Measurements from ENCODE around the gene ROCK1. TPM values are rescaled to one million over a fixed set of nuclear protein-coding genes. Genes with fewer than 3 reads are reported as not detected.
"Not testable (repeated sequence)": the region's sequence is repeated elsewhere in the genome, so short reads cannot be mapped to it uniquely, and the experiment has no call there.

Gene ROCK1
- 32.8 TPM for total RNA-seq
- long read RNA-seq, full-length matches to known transcripts: 6 of 31 reads
- long read RNA-seq, partial matches to known transcripts: 21 of 31 reads
- long read RNA-seq, other reads (novel, unspliced or antisense): 4 of 31 reads

GRCh38 chr18:21111346-21112139, at the start of gene ROCK1:
Gene ROCK1, minus strand, starts transcription at chr18:21111813. Its CDS starts 903 bp downstream, at chr18:21110910.
- intact Hi-C loops (cut with DNase I): no loop called here
- ATAC-seq: peak; percentile 97
- peak; percentile 99 for DNase-seq (ENCODE audit: missing footprints)

DNA sequence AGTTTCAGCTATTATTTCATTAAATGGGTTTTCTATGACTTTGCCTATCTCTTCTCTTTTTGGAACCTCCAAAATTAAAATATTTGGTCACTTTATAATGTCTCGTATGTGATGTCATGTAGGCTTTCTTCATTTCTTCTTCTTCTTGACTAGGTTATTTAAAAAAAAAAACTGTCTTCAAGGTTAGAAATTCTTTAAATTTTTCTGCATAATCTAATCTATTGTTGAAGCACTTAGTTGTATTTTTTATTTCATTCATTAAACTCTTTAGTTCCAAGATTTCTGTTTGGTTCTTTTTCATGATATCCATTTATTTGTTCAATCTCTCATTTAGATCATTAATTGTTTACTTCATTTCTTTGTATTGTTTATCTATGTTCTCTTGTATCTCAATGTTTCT, 43.8 kb upstream of the ROCK1 start:
- ATAC-seq (no peak), DNase-seq (ENCODE audit: missing footprints) (no peak)
- intact Hi-C loops (cut with DNase I): no loop called here

- DNase-seq (ENCODE audit: missing footprints) (no peak), ATAC-seq (no peak)
- intact Hi-C loops (cut with DNase I): no loop called here
These were observed 34.4 kb upstream of the ROCK1 start for GRCh38 chr18:21146016-21146415.

GRCh38 chr18:21145371-21145770, 33.8 kb upstream of the ROCK1 start:
- no peak for ATAC-seq
- DNase-seq (ENCODE audit: missing footprints): no peak
- intact Hi-C loops (cut with DNase I): no loop called here

GRCh38 chr18:21141668-21142422, 30.2 kb upstream of the ROCK1 start:
- DNase-seq (ENCODE audit: missing footprints): no peak
- intact Hi-C loops (cut with DNase I): no loop called here
- no peak for ATAC-seq

DNA sequence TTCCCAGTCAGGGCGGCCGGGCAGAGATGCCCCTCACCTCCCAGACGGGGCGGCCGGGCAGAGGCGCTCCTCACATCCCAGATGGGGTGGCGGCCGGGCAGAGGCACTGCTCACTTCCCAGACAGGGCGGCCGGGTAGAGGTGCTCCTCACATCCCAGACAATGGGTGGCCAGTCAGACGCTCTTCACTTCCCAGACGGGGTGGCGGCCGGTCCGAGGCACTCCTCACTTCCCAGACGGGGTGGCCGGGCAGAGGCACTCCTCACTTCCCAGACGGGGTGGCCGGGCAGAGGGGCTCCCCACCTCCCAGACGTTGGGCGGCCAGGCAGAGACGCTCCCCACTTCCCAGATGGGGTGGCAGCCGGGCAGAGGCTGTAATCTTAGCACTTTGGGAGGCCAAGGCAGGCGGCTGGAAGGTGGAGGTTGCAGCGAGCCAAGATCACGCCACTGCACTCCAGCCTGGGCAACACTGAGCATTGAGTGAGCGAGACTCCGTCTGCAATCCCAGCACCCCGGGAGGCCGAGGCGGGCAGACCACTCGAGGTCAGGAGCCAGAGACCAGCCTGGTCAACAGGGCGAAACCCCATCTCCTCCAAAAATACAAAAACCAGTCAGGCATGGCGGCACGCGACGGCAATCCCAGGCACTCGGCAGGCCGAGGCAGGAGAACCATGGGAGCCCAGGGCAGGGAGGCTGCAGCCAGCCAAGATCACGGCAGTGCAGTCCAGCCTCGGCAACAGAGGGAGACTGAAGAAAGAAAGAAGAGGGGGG, 26.3 kb upstream of the ROCK1 start:
- DNase-seq (ENCODE audit: missing footprints); intact Hi-C loops (cut with DNase I): not testable (repeated sequence)

GRCh38 chr18:21134895-21135294, 23.3 kb upstream of the ROCK1 start:
- intact Hi-C loops (cut with DNase I): no loop called here
- ATAC-seq (no peak), DNase-seq (ENCODE audit: missing footprints) (no peak)

More for the DNA sequence above, 26.3 kb upstream of the ROCK1 start:
- ATAC-seq: not testable (repeated sequence)

DNA sequence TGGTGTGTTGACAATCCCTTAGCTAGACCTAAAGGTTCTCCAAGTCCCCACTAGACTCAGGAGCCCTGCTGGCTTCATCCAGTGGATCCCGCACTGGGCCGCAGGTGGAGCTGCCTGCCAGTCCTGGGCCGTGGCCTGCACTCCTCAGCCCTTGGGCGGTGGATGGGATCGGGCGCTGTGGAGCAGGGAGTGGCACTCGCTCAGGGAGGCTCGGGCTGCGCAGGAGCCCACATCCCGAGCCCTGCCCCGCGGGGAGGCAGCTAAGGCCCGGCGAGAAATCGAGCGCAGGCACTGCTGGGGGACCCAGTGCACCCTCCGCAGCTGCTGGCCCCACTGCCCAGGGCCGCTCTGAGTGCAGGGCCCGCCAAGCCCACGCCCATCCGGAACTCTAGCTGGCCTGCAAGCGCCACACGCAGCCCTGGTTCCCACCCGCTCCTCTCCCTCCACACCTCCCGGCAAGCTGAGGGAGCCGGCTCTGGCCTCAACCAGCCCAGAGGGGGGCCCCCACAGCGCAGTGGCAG, 20.8 kb upstream of the ROCK1 start:
- ATAC-seq: no peak
- DNase-seq (ENCODE audit: missing footprints): no peak
- intact Hi-C loops (cut with DNase I): no loop called here

GRCh38 chr18:21131698-21132227, 20.1 kb upstream of the ROCK1 start:
- intact Hi-C loops (cut with DNase I): no loop called here
- DNase-seq (ENCODE audit: missing footprints): no peak
- ATAC-seq: no peak

DNA sequence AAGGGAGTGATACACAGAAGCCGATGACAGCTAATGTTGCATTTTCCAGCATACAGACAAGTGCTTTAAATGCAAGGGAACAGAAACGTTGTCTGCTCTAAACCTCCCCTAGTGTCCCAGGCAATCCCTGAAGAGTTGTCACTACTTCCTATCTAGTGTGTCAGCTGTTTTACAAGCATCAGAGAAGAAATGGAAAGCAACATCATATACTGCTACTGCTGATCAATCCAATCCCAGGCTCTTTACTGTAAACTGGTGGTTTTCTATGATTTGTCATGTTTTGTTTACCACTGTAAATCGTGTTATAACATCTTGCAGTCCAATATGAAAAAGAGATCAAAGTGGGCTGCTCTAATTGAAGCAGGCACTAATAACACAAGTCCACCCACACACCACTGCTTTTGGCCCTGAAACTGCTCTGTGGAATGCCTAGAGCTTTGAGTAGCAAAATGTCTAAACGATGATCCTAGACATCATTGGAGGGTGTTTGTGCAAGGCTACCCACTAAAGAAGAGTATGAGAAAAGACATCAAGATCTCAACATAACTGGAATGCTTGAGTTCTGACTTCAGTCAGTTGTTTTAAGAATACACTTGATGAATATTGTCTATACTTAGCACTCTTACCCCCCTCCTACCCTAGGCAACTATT, 18.1 kb upstream of the ROCK1 start:
- DNase-seq (ENCODE audit: missing footprints): no peak
- no peak for ATAC-seq
- intact Hi-C loops (cut with DNase I): no loop called here

GRCh38 chr18:21123290-21123926, 11.8 kb upstream of the ROCK1 start:
- intact Hi-C loops (cut with DNase I): no loop called here
- no peak for ATAC-seq
- DNase-seq (ENCODE audit: missing footprints): no peak

DNA sequence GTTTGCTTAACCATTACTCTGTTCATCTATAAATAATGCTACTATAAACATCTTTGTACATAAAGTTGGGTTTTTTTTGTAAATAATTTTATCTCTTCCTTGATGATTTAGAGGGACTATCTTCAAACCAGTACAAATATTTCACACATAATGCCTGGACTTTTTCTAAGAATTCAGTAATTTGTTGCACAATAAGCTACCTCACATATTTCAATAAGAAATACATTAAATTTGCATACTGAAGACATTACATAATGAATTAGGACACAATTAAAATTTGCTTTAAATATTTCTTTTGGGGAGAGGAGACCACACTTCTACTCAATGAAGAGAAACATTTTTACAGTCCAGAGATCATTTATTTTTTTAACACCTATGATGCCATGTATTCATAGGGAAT, 7.2 kb upstream of the ROCK1 start:
- DNase-seq (ENCODE audit: missing footprints) (no peak), ATAC-seq (no peak)
- intact Hi-C loops (cut with DNase I): no loop called here

- DNase-seq (ENCODE audit: missing footprints) (no peak), ATAC-seq (peak; percentile 82)
- intact Hi-C loops (cut with DNase I): no loop called here
These were observed 6.0 kb upstream of the ROCK1 start for GRCh38 chr18:21117409-21118131.

DNA sequence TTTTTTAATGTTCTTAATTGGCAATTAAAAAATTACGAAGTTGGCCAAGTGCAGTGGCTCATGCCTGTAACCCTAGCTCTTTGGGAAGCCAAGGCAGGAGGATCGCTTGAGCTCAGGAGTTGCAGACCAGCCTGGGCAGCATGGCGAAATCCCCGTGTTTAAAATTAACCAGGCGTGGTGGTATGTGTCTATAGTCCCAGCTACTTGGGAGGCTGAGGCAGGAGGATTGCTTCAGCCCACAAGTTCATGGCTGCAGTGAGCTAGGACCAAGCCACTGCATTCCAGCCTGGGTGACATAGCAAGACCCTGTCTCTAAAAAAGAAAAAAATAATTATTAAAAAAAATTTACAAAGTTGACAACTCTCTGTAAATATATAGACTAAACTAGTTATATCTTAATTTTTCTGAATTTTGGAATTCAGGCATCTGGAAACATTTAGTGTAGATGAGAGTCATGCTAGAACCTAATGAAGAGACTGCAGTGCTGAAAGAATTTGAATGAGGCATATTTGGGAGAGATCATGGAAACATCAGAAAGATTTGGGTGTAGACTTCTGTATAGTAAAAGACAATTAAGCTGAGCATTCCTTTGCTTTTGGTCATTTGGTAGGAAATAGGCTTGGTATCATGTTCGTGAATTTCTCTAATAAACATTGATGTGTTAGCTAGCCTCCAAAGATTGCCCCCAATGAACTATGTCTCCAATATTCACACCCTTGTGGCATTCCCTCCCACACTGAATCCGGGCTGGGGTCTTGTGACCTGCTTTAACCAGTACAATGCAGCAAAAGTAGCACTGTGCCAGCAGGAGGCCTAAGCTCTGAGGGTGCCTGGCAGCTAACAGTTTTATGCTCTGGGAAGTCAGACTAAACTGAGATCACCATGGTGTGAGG, 4.2 kb upstream of the ROCK1 start:
- DNase-seq (ENCODE audit: missing footprints) (no peak), ATAC-seq (no peak)
- intact Hi-C loops (cut with DNase I): no loop called here

- ATAC-seq: no peak
- DNase-seq (ENCODE audit: missing footprints): no peak
- intact Hi-C loops (cut with DNase I): no loop called here
These were observed 1.0 kb upstream of the ROCK1 start for GRCh38 chr18:21112543-21113105.

DNA sequence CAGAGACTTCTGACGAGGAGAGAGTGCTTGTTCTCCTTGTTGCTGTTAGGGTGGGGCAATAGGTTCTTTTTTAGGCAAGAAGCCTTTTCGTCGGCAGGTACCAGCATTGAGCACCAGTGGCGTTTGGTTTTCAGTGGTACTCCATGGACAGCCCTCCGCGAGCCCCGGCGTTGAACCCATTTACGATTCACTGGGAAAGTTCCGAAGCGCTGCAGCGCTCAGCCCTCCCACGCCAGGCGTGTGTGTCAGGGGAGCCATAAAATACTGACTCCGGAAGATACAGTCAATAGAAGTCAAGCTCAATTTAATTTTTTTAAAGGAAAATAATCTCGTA, 494 bp upstream of the ROCK1 start:
- ATAC-seq: peak; percentile 56
- peak; percentile 86 for DNase-seq (ENCODE audit: missing footprints)
- intact Hi-C loops (cut with DNase I): no loop called here
